GM12864 (cell line): ENCODE measurements around the gene MRPL18.

Experiments
- DNase-seq: peaks from one replicate; pipeline ENCODE4 v3.0.0-alpha.2; 2011; ENCODE audit warnings: low read depth
- H3K4me3 ChIP-seq: 2 replicates; pipeline ENCODE4 v1.5.1; 2011; ENCODE audit warnings: mild to moderate bottlenecking, low read depth, low read length, control low read depth
- TF ChIP-seq, protein P1 (sequence below): IDR thresholded peaks from 2 replicates; pipeline ENCODE4 v1.5.1; 2011; ENCODE audit warnings: low read depth, mild to moderate bottlenecking, moderate library complexity, low read length, control low read depth, inconsistent platforms; ENCODE audit errors: missing control alignments

Gene MRPL18

DNA sequence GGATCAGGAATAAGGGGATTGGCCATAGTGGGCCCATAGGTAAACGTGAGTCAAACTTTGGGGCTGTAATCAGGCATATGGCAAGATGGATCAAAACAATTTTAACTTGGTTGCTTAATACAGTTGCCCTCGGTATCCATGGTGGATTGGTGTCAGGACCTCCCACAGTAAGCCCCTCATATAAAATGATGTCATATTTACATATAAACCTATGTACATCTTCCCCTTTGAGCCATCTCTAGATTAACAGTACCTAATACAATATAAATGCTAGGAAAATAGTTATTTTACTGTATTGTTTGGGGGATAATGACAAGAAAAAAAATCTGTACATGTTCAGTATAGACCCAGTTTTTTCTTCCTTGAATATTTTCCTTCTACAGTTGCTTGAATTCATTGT lies 35.9 kb upstream of the MRPL18 start:
- TF ChIP-seq, protein P1, sequence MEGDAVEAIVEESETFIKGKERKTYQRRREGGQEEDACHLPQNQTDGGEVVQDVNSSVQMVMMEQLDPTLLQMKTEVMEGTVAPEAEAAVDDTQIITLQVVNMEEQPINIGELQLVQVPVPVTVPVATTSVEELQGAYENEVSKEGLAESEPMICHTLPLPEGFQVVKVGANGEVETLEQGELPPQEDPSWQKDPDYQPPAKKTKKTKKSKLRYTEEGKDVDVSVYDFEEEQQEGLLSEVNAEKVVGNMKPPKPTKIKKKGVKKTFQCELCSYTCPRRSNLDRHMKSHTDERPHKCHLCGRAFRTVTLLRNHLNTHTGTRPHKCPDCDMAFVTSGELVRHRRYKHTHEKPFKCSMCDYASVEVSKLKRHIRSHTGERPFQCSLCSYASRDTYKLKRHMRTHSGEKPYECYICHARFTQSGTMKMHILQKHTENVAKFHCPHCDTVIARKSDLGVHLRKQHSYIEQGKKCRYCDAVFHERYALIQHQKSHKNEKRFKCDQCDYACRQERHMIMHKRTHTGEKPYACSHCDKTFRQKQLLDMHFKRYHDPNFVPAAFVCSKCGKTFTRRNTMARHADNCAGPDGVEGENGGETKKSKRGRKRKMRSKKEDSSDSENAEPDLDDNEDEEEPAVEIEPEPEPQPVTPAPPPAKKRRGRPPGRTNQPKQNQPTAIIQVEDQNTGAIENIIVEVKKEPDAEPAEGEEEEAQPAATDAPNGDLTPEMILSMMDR: no peak
- no peak overlapping the region for H3K4me3 ChIP-seq
- no peak for DNase-seq

DNA sequence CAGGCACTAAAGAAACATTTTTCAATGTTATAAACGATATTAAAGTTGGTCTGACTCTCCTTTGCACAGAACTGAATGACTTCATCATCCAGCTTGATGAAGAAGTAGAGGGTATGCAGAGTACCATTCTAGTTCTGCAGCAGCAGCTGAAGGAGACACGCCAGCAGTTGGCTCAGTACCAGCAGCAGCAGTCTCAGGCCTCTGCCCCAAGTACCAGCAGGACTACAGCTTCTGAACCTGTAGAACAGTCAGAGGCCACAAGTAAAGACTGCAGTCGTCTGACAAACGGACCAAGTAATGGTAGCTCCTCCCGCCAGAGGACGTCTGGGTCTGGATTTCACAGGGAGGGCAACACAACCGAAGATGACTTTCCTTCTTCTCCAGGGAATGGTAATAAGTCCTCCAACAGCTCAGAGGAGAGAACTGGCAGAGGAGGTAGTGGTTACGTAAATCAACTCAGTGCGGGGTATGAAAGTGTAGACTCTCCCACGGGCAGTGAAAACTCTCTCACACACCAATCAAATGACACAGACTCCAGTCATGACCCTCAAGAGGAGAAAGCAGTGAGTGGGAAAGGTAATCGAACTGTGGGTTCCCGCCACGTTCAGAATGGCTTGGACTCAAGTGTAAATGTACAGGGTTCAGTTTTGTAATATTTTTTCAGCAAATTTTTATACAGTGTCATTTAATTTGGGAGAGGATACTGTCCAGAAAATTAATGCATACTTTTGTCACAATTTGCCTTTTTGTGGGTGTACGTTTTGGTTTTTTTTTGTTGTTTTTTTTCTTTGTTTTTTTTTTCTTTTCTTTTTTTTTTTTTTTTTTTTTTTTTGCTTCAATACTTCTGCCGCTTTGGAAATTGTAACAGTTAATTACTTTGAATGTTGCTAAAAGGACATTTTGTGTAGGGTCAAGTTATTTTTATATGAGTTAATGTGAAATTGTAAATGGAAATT lies 35.0 kb upstream of the MRPL18 start:
- DNase-seq: no peak
- no peak overlapping the region for H3K4me3 ChIP-seq
- TF ChIP-seq, protein P1: no peak

- DNase-seq: no peak
- no peak overlapping the region for H3K4me3 ChIP-seq
- TF ChIP-seq, protein P1: no peak
These were observed 33.8 kb upstream of the MRPL18 start for GRCh38 chr6:159756508-159756907.

DNA sequence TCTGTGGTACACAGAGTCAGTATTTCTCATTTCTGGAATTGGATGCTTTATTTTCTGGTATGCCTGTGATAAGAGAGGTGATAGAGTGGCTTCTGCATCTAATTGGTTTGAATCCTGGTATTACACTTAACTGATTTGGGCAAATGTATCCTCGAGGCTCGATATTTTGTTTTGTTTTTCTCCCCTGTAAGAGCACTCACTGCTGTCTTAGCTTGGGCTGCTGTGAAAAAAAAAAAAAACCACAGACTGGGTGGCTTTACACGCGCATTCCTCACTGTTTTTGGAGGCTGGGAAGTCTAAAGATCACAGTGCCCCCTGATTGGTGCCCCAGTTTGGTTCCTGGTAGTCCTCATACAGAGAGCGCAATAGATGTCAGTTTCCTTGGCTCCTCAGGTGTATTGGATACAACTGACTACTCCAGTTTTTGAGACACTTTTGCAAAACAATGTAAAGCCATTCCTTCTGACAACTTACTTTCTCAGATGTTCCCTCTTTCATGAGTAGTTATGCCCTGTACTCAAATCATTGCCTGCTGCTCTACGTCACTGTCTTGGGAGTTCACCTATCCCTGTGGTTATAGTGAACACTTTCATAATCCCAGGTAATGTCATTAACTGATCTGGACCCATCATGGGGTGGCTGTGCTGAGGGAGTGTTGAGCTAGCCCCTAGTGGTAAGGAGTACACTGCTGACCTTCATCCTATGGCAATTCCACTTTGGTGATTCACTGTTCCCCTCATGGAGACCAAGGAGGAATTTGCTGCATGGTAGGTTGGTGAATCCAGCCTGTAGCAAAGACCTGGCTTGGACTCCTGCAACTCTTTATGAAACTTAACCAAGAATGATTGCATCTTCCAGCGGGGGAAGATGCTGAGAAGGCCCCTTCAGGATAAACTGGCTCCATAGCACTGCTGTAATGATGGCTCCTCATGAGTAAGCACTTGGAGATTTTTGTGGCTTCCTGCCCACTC lies 32.0 kb upstream of the MRPL18 start:
- TF ChIP-seq, protein P1: peak; percentile 34
- no peak overlapping the region for H3K4me3 ChIP-seq
- DNase-seq: no peak

DNA sequence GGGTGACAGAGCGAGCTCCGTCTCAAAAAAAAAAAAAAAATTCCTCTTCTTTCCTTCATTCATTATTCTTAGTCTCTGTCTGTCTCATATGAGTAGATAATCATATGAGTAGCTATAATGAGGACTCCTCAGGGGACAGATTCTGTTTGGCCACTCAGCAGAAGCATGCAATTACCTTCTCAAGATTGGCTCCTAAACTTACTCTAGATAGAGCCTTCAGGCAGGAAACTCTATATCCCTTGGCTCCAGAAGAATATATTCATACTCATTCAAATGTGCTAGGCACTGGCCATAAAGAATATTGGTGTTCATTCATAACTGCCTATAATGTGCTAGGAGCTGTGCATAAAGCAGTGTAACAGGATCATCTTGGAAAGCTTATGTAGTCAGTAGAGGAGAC lies 30.6 kb upstream of the MRPL18 start:
- no peak overlapping the region for H3K4me3 ChIP-seq
- DNase-seq: no peak
- TF ChIP-seq, protein P1: no peak

GRCh38 chr6:159760602-159761057 lies 29.6 kb upstream of the MRPL18 start:
- TF ChIP-seq, protein P1: no peak
- H3K4me3 ChIP-seq: peak overlapping the region; percentile 77
- DNase-seq: no peak
